ENCODE data around the gene TRAF6. TPM values are rescaled to one million over a fixed set of nuclear protein-coding genes. Genes with fewer than 3 reads are reported as not detected.

TRAF6 gene
- total and polyA plus RNA-seq, 4 donors = 2.4 to 7.8 (median 5.3) TPM

DNA sequence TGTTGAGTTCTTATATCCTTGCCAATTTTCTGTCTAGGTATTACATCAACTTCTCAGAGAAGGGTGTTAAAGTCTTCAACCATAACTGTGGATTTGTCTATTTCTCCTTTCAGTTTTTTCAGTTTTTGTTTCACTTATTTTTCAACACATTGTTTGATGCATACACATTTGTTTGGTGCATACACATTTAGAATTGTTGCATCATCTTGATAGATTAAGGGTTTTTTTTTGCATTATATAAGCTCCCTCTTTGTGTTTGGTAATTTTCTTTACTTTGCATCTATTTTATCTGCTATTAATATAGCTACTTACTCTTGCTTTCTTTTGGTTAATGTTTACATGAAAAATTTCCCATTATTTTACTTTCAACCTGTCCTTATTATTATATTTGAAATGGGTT is 20.8 kb upstream of the TRAF6 start:
- no peaks in the 10 kb centered on the region for H3K36me3 ChIP-seq (ENCODE audit: control insufficient read depth in 4 of 4, insufficient read depth in 3 of 4, low read depth in 1 of 4, low read length in 3 of 4)
- no peak for DNase-seq (ENCODE audit: low spot score)
- TF ChIP-seq FOXA1 (IDR thresholded peaks at IDR 0.05) (no peak), TAF1 (conservative IDR thresholded peaks at IDR 0.05) (no peak), GABPA (IDR thresholded peaks at IDR 0.05 in 1 of 2, conservative IDR thresholded peaks at IDR 0.05 in 1 of 2) (no peak), RAD21 (IDR thresholded peaks at IDR 0.05) (no peak), HNF4G (IDR thresholded peaks at IDR 0.05) (no peak), ATF3 (IDR thresholded peaks at IDR 0.05) (no peak), NR2F2 (IDR thresholded peaks at IDR 0.05) (no peak), JUND (IDR thresholded peaks at IDR 0.05) (no peak)
- TF ChIP-seq, protein P1, sequence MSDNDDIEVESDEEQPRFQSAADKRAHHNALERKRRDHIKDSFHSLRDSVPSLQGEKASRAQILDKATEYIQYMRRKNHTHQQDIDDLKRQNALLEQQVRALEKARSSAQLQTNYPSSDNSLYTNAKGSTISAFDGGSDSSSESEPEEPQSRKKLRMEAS (IDR thresholded peaks at IDR 0.05) = no peak
- TF ChIP-seq, protein P2, sequence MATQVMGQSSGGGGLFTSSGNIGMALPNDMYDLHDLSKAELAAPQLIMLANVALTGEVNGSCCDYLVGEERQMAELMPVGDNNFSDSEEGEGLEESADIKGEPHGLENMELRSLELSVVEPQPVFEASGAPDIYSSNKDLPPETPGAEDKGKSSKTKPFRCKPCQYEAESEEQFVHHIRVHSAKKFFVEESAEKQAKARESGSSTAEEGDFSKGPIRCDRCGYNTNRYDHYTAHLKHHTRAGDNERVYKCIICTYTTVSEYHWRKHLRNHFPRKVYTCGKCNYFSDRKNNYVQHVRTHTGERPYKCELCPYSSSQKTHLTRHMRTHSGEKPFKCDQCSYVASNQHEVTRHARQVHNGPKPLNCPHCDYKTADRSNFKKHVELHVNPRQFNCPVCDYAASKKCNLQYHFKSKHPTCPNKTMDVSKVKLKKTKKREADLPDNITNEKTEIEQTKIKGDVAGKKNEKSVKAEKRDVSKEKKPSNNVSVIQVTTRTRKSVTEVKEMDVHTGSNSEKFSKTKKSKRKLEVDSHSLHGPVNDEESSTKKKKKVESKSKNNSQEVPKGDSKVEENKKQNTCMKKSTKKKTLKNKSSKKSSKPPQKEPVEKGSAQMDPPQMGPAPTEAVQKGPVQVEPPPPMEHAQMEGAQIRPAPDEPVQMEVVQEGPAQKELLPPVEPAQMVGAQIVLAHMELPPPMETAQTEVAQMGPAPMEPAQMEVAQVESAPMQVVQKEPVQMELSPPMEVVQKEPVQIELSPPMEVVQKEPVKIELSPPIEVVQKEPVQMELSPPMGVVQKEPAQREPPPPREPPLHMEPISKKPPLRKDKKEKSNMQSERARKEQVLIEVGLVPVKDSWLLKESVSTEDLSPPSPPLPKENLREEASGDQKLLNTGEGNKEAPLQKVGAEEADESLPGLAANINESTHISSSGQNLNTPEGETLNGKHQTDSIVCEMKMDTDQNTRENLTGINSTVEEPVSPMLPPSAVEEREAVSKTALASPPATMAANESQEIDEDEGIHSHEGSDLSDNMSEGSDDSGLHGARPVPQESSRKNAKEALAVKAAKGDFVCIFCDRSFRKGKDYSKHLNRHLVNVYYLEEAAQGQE (IDR thresholded peaks at IDR 0.05) = no peak
- no peak overlapping the region for H3K27ac ChIP-seq (ENCODE audit: low read depth in 1 of 2, low read length in 2 of 2)
- H3K4me3 ChIP-seq (ENCODE audit: low read depth in 1 of 3, low read length in 3 of 3) = no peak overlapping the region
- no peaks in the 10 kb centered on the region for H3K4me1 ChIP-seq (ENCODE audit: control insufficient read depth in 4 of 4, insufficient read depth in 4 of 4, low read length in 3 of 4)
- H3K9ac ChIP-seq (ENCODE audit: low read depth in 1 of 2, low read length in 2 of 2) = no peak overlapping the region
- H3K9me3 ChIP-seq (ENCODE audit: control insufficient read depth in 4 of 4, low read length in 3 of 4) = no peaks in the 10 kb centered on the region
- H3K27me3 ChIP-seq (ENCODE audit: control insufficient read depth in 4 of 4, insufficient read depth in 4 of 4, low read length in 3 of 4) = no peaks in the 10 kb centered on the region

DNA sequence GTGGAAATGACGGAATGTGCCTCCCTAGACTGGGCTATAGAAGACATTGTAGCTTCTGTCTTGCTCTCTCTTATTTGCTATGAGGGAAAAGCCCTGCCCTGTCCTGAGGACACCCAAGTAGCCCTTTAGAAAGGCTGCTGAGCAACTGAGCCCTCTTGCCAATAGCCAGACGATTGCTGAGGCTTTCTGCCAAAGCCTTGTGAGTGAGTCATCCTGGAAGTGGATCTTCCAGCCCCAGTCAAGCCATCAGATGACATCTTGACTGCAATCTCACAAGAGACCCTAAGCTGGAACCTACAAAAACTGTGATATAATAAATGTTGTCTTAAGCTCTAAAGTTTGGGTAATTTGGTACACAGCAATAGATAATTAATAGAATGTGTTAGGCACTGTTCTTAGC is 3.9 kb upstream of the TRAF6 start:
- WGBS = 62% methylated on average over 2 of the region's 2 CpGs

More for the DNA sequence above, 3.9 kb upstream of the TRAF6 start:
- Histone ChIP-seq H3K27me3 (ENCODE audit: control insufficient read depth in 4 of 4, insufficient read depth in 4 of 4, low read length in 3 of 4) (no peaks in the 10 kb centered on the region), H3K4me3 (ENCODE audit: low read depth in 1 of 3, low read length in 3 of 3) (no peak overlapping the region), H3K9ac (ENCODE audit: low read depth in 1 of 2, low read length in 2 of 2) (no peak overlapping the region), H3K4me1 (ENCODE audit: control insufficient read depth in 4 of 4, insufficient read depth in 4 of 4, low read length in 3 of 4) (peaks cover 0 to 3% (median under 1%) of the 10 kb centered on the region in 4 donors), H3K36me3 (ENCODE audit: control insufficient read depth in 4 of 4, insufficient read depth in 3 of 4, low read depth in 1 of 4, low read length in 3 of 4) (no peaks in the 10 kb centered on the region), H3K27ac (ENCODE audit: low read depth in 1 of 2, low read length in 2 of 2) (no peak overlapping the region), H3K9me3 (ENCODE audit: control insufficient read depth in 4 of 4, low read length in 3 of 4) (peaks cover 0 to 5% (median 0%) of the 10 kb centered on the region in 4 donors)
- no peak for DNase-seq (ENCODE audit: low spot score)
- TF ChIP-seq, protein P2 (IDR thresholded peaks at IDR 0.05) = no peak
- TF ChIP-seq, protein P3, sequence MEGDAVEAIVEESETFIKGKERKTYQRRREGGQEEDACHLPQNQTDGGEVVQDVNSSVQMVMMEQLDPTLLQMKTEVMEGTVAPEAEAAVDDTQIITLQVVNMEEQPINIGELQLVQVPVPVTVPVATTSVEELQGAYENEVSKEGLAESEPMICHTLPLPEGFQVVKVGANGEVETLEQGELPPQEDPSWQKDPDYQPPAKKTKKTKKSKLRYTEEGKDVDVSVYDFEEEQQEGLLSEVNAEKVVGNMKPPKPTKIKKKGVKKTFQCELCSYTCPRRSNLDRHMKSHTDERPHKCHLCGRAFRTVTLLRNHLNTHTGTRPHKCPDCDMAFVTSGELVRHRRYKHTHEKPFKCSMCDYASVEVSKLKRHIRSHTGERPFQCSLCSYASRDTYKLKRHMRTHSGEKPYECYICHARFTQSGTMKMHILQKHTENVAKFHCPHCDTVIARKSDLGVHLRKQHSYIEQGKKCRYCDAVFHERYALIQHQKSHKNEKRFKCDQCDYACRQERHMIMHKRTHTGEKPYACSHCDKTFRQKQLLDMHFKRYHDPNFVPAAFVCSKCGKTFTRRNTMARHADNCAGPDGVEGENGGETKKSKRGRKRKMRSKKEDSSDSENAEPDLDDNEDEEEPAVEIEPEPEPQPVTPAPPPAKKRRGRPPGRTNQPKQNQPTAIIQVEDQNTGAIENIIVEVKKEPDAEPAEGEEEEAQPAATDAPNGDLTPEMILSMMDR (IDR thresholded peaks at IDR 0.05; ENCODE audit: low read depth, low read length, missing input control) = no peak
- no peak for TF ChIP-seq GABPA (IDR thresholded peaks at IDR 0.05 in 1 of 2, conservative IDR thresholded peaks at IDR 0.05 in 1 of 2)
- TF ChIP-seq SP1 (IDR thresholded peaks at IDR 0.05) = no peak
- TF ChIP-seq RXRA (IDR thresholded peaks at IDR 0.05) = no peak
- TF ChIP-seq TAF1 (conservative IDR thresholded peaks at IDR 0.05) = no peak
